ENCODE data around the gene FAM219B.
A peak's percentile ranks its signal among the peaks of the same experiment; 100 is the strongest.
"Not testable (repeated sequence)": the region's sequence is repeated elsewhere in the genome, so short reads cannot be mapped to it uniquely, and the experiment has no call there.

Gene FAM219B

GRCh38 chr15:74906450-74907162 lies at the start of gene FAM219B:
Gene FAM219B, minus strand, starts transcription at chr15:74906851. Its CDS starts 51 bp downstream, at chr15:74906800.
- DNase-seq (ENCODE audit: low read depth in 2 of 2): peak; percentile 51 to 70

- DNase-seq (ENCODE audit: low read depth in 2 of 2): peak; percentile 59 to 64
These were observed 49.4 kb upstream of the FAM219B start for GRCh38 chr15:74955796-74956647.

GRCh38 chr15:74955017-74955416 lies 48.4 kb upstream of the FAM219B start:
- no peak for DNase-seq (ENCODE audit: low read depth in 2 of 2)

GRCh38 chr15:74954515-74954914 lies 47.9 kb upstream of the FAM219B start:
- DNase-seq (ENCODE audit: low read depth in 2 of 2): no peak

GRCh38 chr15:74951006-74951405 lies 44.4 kb upstream of the FAM219B start:
- DNase-seq (ENCODE audit: low read depth in 2 of 2): no peak

- DNase-seq (ENCODE audit: low read depth in 2 of 2): peak; percentile 48 to 67
These were observed 43.6 kb upstream of the FAM219B start for GRCh38 chr15:74950078-74950908.

GRCh38 chr15:74937590-74938371 lies 31.1 kb upstream of the FAM219B start, which contains the start of gene COX5A:
Gene COX5A, minus strand, starts transcription at chr15:74938073. Its CDS starts 59 bp downstream, at chr15:74938014.
- peak; percentile 86 to 89 for DNase-seq (ENCODE audit: low read depth in 2 of 2)

GRCh38 chr15:74937272-74937589 lies 30.6 kb upstream of the FAM219B start:
- DNase-seq (ENCODE audit: low read depth in 2 of 2): no peak

- not testable (repeated sequence) for DNase-seq (ENCODE audit: low read depth in 2 of 2)
These were observed 28.5 kb upstream of the FAM219B start for GRCh38 chr15:74935193-74935592.

GRCh38 chr15:74933573-74933972 lies 26.9 kb upstream of the FAM219B start:
- no peak for DNase-seq (ENCODE audit: low read depth in 2 of 2)

GRCh38 chr15:74928771-74929198 lies 22.1 kb upstream of the FAM219B start:
- DNase-seq (ENCODE audit: low read depth in 2 of 2): no peak

- DNase-seq (ENCODE audit: low read depth in 2 of 2): no peak
These were observed 17.9 kb upstream of the FAM219B start for GRCh38 chr15:74924525-74924924.

- no peak for DNase-seq (ENCODE audit: low read depth in 2 of 2)
These were observed 13.8 kb upstream of the FAM219B start for GRCh38 chr15:74920456-74920855.

GRCh38 chr15:74917676-74918075 lies 11.0 kb upstream of the FAM219B start:
- no peak for DNase-seq (ENCODE audit: low read depth in 2 of 2)

GRCh38 chr15:74913799-74914198 lies 7.1 kb upstream of the FAM219B start:
- not testable (repeated sequence) for DNase-seq (ENCODE audit: low read depth in 2 of 2)

- no peak for DNase-seq (ENCODE audit: low read depth in 2 of 2)
These were observed 6.4 kb upstream of the FAM219B start for GRCh38 chr15:74913041-74913440.

- DNase-seq (ENCODE audit: low read depth in 2 of 2): no peak
These were observed 2.0 kb upstream of the FAM219B start for GRCh38 chr15:74908635-74909034.

GRCh38 chr15:74907163-74907870 lies 666 bp upstream of the FAM219B start:
- no peak for DNase-seq (ENCODE audit: low read depth in 2 of 2)

GRCh38 chr15:74906067-74906449 lies 593 bp downstream of the FAM219B start:
- DNase-seq (ENCODE audit: low read depth in 2 of 2): peak; percentile 6 to 25

GRCh38 chr15:74904190-74904805 lies 2.4 kb downstream of the FAM219B start:
- no peak for DNase-seq (ENCODE audit: low read depth in 2 of 2)
